ENCODE results near the gene BCL7C. TPM values are rescaled to one million over a fixed set of nuclear protein-coding genes. Genes with fewer than 3 reads are reported as not detected.

BCL7C gene
- total and polyA plus RNA-seq, 10 of the 15 experiments (the other 5 are each of a cell fraction or from before 2014, with no cell fraction given): 1.1 to 30.5 (median 13.7) TPM

DNA sequence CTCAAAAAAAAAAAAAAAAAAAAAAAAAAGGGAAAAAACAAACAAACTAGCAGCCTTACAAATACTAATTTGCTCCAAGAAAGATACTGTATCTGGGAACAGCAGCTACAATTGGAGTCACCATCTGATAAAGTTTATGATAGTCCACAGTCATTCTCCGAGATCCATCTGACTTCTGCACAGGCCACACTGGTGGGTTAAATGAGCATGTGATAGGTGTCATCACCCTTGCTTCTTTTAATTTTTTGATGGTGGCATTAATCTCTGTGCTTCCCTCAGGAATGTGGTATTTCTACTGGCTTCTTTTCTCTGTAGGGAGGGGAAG, 49.6 kb downstream of the BCL7C start (continued):
- TF ChIP-seq, protein P1, sequence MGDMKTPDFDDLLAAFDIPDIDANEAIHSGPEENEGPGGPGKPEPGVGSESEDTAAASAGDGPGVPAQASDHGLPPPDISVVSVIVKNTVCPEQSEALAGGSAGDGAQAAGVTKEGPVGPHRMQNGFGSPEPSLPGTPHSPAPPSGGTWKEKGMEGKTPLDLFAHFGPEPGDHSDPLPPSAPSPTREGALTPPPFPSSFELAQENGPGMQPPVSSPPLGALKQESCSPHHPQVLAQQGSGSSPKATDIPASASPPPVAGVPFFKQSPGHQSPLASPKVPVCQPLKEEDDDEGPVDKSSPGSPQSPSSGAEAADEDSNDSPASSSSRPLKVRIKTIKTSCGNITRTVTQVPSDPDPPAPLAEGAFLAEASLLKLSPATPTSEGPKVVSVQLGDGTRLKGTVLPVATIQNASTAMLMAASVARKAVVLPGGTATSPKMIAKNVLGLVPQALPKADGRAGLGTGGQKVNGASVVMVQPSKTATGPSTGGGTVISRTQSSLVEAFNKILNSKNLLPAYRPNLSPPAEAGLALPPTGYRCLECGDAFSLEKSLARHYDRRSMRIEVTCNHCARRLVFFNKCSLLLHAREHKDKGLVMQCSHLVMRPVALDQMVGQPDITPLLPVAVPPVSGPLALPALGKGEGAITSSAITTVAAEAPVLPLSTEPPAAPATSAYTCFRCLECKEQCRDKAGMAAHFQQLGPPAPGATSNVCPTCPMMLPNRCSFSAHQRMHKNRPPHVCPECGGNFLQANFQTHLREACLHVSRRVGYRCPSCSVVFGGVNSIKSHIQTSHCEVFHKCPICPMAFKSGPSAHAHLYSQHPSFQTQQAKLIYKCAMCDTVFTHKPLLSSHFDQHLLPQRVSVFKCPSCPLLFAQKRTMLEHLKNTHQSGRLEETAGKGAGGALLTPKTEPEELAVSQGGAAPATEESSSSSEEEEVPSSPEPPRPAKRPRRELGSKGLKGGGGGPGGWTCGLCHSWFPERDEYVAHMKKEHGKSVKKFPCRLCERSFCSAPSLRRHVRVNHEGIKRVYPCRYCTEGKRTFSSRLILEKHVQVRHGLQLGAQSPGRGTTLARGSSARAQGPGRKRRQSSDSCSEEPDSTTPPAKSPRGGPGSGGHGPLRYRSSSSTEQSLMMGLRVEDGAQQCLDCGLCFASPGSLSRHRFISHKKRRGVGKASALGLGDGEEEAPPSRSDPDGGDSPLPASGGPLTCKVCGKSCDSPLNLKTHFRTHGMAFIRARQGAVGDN (IDR thresholded peaks at IDR 0.05): no peak
- no peak for TF ChIP-seq ATF7 (IDR thresholded peaks at IDR 0.05; ENCODE audit: low read depth)
- no peak for TF ChIP-seq ZNF24 (IDR thresholded peaks at IDR 0.05)
- no peak for TF ChIP-seq EGR1 (IDR thresholded peaks at IDR 0.05; ENCODE audit: borderline replicate concordance in 1 of 2, low read depth in 2 of 2, low read length in 2 of 2)
- no peak for TF ChIP-seq TCF3 (IDR thresholded peaks at IDR 0.05; ENCODE audit: borderline replicate concordance, insufficient read depth, low read depth, low read length)
- TF ChIP-seq SMARCA5 (IDR thresholded peaks at IDR 0.05): no peak
- TF ChIP-seq, protein P2, sequence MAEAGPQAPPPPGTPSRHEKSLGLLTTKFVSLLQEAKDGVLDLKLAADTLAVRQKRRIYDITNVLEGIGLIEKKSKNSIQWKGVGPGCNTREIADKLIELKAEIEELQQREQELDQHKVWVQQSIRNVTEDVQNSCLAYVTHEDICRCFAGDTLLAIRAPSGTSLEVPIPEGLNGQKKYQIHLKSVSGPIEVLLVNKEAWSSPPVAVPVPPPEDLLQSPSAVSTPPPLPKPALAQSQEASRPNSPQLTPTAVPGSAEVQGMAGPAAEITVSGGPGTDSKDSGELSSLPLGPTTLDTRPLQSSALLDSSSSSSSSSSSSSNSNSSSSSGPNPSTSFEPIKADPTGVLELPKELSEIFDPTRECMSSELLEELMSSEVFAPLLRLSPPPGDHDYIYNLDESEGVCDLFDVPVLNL (IDR thresholded peaks at IDR 0.05; ENCODE audit: low read depth, low read length): no peak
- no peak for TF ChIP-seq BCL3 (IDR thresholded peaks at IDR 0.05; ENCODE audit: borderline replicate concordance, insufficient read depth, low read depth, low read length, poor library complexity, severe bottlenecking)
- no peak for TF ChIP-seq MEF2A (IDR thresholded peaks at IDR 0.05; ENCODE audit: insufficient read depth, low read depth, low read length)
- no peak for TF ChIP-seq STAT3 (IDR thresholded peaks at IDR 0.05; ENCODE audit: low read depth, low read length)
- TF ChIP-seq NR2F1 (conservative IDR thresholded peaks at IDR 0.05): no peak
- TF ChIP-seq EZH2 (IDR thresholded peaks at IDR 0.05; ENCODE audit: borderline replicate concordance, control insufficient read depth, low read depth, low read length): no peak
- no peak for TF ChIP-seq SRF (IDR thresholded peaks at IDR 0.05; ENCODE audit: low read depth in 2 of 2, low read length in 2 of 2)
- no peak for TF ChIP-seq E4F1 (IDR thresholded peaks at IDR 0.05; ENCODE audit: borderline replicate concordance, partially characterized antibody)
- no peak for TF ChIP-seq POLR2AphosphoS5 (IDR thresholded peaks at IDR 0.05; ENCODE audit: low read length)

Data from GM12878 (cell line).